GM19239 (cell line): ENCODE results near the gene PODN.

Experiments
- DNase-seq: peaks from one replicate; pipeline ENCODE4 v3.0.0; 2011; ENCODE audit warnings: low spot score; ENCODE audit not compliant: insufficient read length
- FAIRE-seq: peaks from 2 replicates; lab custom pipeline; 2011; peaks lifted over from hg19 to GRCh38; lab: Jason Lieb, UNC

PODN gene

DNA sequence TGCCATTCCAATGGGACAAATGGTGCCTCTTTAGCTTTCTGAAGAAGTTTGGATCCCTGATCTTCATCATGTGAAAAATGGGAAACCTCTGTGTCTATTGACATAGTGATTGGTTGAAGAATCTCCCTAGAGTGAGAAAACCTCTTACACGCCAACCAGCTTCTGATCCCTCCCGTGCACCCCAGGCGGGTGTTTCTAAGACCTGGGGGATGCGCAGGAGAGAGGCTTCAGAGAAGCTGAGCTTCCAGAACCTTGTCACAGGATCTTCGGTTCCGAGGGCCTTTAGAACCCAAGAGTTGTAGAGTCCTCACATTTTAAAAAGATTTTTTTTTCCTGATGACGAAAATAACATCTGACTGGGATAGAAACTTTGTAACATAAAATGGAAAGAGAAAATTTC lies 11.3 kb downstream of the PODN start:
- no peak for DNase-seq
- no peak for FAIRE-seq

DNA sequence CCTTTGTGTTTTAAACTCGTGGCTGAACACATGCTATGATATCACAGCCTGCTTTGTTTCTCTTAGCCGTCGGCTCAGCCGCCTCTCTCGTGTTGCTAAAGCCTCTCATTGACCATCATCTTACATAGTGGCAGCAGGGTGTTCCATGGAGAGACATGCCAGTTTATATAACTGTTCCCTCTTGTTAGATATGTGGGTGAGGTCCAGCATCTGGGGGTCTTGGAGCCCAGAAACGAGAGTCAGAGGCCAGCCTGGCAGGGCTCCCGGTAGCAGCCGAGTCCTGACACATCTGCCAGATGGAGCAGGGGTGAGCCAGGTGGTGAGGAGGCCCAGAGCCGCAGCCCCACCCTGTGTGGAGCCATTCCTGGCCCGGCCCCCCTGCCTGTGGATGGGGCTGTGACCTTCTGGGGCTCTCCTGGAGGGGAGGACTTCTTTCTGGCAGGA lies 11.9 kb downstream of the PODN start:
- DNase-seq: no peak
- no peak for FAIRE-seq

DNA sequence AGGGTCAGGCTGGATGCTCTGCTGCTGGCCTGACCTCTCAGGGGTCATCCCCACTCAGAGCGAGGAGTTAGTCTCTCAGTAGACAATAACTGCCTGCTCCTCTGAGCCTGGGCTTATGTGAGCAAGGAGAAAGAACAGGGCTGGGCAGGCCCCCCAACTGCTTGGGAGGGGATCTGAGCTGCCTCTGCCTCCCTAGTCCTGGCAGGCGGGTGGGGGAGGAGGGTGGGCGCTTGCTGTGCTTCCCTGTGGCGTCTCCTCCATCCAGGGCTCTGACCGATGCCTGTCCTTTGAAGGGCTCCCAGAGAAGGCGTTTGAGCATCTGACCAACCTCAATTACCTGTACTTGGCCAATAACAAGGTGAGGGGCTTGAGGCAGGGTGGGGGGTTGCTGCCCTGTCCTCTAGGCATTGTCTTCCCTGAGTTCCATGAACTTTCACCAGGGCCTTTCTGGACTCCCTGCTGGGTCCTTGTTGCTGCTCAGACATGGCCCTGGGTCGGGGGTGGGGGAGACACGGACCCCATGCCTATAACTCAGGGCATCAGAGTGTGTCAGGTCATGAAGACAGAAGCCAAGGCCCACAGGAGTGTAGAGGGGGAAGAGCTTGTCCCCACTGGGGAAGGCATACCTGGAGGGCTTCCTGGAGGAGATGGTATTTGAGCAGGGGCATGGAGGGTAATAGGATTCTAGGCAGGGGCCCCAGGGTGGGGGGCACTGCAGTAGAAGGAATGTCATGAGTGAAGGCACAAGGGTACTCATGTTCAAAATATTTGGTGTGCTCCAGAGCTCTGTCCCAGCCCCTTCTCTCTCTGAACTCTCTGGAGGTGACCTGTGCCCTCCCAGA lies 12.5 kb downstream of the PODN start:
- no peak for DNase-seq
- FAIRE-seq: no peak

DNA sequence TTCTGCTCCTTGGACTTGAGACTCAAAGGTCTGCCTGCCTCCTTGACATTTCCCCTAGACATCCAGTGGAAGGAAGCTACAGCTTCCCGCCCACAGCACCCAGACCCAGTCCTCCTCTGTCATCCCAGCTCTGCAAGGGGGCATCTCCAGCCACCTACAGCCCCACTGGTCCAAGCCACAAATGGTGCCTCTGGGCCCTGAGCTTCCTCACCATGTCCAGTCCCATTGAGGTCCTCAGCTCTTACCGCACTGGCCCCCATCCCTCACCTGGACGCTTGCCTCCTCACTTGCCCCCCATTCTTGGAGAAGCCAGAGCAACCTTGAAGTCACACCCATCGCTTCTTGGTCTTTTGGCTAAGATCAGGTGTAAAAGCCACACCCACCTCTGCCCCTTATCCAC lies 13.2 kb downstream of the PODN start:
- no peak for DNase-seq
- FAIRE-seq: no peak

DNA sequence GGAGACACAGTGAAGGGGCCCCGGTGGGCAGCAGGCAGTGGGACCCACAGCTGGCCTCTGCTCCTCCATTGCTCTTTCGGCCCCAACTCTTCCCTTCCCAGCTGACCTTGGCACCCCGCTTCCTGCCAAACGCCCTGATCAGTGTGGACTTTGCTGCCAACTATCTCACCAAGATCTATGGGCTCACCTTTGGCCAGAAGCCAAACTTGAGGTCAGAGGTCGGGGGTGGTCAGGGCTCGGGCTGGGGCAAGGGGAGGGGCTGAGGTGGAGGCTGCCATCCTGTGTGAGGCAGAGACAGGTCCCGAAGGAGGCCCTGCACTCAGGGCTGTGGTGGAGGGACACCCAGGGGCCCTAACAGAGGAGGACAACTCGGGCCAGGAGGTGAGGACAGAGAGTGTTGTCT lies 13.7 kb downstream of the PODN start:
- no peak for FAIRE-seq
- DNase-seq: no peak

DNA sequence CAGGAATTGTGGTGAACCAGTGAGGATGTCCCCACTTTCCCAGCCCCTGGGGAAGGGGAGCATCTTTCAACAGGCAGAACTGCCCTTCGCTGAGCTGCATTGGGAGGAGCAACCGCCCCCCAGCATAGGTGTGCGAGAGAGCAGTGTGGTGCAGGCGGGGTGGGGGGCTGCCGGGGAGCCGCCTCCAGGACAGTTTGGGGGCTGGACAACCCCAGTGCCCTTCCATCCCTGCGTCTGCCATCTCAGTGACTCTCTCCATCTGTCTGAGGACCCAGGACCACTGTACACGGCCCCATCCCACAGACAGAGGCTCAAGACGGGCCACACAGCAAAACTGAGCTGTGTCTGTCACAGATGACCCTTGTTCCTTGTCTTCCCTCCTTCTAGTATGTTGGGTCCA lies 14.2 kb downstream of the PODN start:
- no peak for FAIRE-seq

DNA sequence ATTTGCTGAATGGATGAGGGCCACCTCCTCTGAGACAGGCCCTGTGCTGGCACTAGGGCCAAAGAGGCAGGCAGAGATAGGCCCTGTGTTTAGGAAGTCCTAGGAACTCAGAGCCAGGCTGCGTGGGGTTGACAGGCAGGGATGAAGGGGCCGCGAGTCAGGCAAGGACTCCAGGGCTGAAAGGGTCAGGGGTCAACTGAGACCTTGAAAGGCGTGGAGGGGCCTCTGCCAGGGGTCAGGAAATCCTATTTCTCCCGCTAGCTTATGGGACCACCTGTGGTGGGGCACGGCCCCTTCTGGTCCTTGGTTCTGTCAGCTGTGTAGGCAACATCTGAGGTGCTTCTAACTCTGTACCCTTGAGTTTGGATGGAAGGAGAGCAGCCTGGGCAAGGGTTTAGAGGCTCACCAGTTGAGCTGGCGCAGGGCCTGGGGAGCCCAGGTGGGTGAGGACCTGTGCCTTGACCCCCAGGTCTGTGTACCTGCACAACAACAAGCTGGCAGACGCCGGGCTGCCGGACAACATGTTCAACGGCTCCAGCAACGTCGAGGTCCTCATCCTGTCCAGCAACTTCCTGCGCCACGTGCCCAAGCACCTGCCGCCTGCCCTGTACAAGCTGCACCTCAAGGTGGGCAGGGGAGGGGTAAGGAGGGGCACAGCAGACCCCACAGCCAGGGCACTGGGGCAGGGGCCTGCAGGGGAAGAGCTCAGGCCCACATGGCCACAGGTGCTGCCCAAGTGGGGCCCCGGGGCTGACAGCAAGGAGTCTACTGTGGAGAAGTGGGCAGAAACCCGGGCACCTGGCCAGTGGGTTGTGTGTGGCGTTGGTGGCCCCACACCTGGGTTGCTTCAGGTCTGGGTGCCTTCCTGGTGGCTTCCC lies 14.9 kb downstream of the PODN start:
- DNase-seq: no peak
- FAIRE-seq: no peak

More for the DNA sequence above, 14.2 kb downstream of the PODN start:
- no peak for DNase-seq

DNA sequence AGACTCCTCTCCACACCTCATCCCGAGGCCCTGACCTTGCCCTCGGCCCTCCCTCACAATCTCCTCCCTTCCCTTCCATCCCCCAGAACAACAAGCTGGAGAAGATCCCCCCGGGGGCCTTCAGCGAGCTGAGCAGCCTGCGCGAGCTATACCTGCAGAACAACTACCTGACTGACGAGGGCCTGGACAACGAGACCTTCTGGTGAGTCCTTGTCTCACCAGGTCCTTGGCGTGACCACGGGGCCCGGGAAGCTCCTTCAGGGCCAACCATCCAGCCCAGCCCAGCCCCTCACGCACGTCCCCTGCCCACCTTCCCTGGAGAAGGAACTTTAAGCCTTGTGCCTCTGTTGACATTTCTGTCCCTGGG lies 15.6 kb downstream of the PODN start:
- DNase-seq (no peak), FAIRE-seq (no peak)

DNA sequence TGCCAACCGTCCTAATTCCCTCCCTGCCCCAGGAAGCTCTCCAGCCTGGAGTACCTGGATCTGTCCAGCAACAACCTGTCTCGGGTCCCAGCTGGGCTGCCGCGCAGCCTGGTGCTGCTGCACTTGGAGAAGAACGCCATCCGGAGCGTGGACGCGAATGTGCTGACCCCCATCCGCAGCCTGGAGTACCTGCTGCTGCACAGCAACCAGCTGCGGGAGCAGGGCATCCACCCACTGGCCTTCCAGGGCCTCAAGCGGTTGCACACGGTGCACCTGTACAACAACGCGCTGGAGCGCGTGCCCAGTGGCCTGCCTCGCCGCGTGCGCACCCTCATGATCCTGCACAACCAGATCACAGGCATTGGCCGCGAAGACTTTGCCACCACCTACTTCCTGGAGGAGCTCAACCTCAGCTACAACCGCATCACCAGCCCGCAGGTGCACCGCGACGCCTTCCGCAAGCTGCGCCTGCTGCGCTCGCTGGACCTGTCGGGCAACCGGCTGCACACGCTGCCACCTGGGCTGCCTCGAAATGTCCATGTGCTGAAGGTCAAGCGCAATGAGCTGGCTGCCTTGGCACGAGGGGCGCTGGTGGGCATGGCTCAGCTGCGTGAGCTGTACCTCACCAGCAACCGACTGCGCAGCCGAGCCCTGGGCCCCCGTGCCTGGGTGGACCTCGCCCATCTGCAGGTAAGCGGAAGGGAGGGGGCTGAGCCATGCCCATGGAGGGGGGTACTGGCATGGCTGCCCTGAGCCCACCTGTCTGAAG lies 16.5 kb downstream of the PODN start:
- DNase-seq: no peak
- no peak for FAIRE-seq

DNA sequence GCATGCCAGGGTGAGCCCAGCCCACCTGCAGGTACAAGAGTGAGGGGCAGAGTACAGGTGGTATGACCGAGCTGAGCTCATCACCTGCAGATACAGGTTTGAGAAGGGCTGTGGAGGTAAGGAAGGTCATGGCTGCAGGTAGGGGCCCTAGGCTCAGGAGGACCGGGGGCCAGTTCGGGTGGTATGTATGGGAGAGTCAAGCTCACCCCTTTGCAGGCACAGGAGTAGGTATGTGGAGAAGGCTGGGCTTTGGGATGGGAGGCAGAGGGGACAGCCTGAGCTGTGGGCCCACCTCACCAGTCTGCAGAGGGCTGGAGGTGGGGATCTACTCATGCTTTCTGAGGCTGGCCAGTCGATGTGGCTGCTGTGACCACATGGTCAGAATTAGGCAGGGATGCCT lies 17.2 kb downstream of the PODN start:
- DNase-seq (no peak), FAIRE-seq (no peak)

DNA sequence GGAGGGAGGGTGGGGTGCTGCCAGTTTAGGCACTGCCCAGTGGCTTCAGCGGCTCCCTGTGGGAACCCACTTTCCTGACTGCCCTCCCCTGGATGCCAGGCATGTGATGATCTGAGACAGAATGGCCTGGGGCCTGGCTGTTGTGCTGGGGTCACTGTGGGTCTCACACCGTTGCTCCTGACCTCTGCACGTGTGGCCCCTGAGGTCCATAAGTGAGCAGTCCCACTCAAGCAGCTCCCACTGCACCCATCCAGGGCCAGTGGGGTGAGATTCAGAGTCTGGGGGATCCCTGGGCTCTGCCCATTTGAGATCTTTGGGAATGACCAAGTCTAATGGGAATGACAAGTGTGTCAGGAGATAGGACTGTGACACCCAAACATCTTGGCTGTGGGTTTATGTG lies 18.0 kb downstream of the PODN start:
- DNase-seq (no peak), FAIRE-seq (no peak)

DNA sequence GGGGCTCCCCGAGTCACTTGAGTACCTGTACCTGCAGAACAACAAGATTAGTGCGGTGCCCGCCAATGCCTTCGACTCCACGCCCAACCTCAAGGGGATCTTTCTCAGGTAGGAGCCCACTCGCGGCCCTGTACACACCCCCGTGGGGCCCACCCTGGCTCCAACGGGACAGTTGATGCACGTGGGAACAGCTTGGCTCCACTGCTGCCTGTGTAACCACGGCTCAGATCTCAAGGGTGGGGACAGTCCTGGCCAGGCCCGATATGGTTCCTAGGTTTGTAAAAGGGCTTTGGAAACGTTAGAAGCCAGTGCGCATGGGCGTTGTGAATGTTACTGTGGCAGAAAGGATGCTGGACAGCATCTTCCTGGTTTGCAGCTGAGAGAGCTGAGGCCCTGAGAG lies 18.8 kb downstream of the PODN start:
- FAIRE-seq: no peak
- no peak for DNase-seq

DNA sequence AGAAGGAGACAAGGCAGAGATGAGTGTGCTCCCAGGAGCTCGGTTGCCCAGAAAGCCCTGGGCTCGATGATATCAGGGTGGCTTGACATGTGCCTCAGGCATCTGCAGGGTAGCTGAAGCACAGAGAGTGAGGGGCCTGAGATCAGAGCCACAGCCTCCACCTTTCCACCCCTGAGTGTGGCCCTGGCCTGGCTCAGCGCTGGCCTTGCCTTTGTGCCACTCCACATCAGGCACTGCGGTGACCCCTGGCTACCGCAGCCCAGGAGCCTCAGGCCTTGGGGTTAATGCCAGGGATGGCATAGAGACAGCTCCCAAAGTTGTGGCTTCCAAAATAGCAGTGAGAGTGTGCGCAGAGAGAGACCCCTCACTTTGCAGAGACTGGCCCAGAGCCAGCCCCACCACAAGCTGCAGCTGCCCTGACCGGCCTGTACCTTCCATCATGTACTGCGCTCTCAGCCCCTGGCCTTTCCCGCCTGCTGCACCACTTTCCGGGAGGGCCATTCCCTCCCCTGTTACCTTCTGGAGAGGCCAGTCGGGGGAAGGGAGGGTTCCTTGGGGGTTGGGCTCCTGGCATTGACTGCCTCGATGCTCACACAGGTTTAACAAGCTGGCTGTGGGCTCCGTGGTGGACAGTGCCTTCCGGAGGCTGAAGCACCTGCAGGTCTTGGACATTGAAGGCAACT lies 19.5 kb downstream of the PODN start:
- FAIRE-seq (no peak), DNase-seq (no peak)

DNA sequence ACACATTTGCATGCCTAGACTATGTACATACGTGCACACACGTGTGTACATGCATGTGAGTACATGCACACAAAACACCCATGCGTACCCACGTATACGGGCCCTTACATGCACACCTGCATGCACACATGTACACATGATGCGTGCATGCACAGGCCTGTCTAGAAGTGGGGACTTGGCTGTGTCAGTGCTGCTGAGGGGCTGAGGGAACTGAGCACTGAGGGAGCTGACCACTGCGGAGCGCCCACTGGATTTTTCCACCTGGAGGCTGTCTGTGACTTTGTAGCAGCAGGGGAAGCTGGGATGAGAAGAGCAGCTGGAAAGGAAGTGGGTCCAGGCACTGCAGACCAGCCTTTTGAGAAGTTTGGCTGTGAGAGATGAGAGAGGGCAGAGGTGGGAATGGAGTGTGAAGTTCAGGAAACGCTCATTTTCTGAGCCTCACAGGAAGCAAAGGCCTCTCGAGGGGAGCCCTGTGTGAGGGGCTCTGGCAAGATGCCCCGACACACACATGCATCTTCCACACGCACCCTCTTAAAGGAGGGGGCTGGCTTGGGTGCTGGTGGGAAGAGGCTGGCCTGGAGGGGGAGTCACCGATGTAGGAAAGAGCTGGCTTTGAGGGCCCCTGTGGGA lies 20.9 kb downstream of the PODN start:
- DNase-seq (no peak), FAIRE-seq (no peak)

DNA sequence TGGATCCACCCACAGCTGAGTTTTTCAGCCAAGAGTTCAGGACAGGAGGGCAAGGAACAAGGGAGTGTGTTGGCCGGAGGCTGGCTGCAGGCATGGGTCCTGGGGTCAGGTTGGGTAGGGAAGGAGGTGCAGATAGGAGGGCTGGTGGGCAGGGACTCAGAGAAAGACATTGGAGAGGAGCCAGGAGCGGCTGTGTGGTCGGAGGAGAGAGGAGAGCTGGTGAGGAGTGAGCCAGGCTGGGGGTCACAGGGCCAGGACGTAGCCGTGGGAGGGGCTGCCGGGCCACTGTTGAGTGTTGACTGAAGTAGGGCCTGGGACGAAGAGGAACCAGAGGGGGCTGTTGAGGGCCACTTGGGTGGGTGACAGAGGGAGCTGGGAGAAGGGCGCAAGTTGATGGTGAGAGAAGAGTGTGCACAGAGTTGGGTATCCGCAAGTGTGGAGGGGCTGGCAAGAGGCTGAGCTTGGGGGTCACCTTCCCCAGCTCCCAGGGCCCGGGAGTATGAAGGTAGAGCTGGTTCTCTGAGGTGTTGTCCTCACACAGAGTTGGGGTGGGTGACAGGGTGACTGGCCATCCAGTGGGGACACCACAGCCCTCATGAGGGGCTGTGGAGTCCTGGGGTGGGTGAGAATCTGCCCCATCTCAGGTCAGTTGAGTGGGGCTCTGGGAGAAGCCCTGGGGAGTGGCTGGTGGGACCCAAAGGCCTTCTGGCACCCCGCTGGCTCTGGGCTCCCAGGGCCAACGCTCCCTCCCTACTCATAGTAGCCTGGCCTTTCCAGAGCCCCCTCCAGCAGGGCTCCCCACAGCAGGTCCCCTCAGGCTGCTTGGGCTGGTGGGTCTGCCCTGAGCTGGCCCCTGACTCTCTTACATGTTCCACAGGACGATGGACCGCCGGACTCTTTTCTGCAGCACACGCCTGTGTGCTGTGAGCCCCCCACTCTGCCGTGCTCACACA lies 21.9 kb downstream of the PODN start:
- FAIRE-seq (no peak), DNase-seq (no peak)

DNA sequence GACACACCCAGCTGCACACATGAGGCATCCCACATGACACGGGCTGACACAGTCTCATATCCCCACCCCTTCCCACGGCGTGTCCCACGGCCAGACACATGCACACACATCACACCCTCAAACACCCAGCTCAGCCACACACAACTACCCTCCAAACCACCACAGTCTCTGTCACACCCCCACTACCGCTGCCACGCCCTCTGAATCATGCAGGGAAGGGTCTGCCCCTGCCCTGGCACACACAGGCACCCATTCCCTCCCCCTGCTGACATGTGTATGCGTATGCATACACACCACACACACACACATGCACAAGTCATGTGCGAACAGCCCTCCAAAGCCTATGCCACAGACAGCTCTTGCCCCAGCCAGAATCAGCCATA lies 22.6 kb downstream of the PODN start:
- DNase-seq (no peak), FAIRE-seq (no peak)

DNA sequence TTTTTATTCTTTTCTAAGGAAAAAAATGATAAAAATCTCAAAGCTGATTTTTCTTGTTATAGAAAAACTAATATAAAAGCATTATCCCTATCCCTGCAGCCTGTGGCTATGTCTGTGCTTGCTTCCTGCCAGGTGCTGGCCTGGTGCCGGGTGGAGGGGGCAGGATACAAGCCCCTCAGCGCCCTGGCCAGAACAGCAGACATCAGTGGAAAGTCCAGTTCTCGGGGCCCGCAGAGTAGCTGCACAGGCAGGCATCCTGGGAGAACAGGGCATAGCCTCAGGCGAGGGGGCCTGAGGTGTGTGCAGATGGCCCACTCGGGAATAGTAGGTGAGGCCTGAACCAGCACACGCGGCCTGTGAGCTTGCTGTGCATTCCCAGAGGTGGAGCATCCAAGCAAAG lies 23.4 kb downstream of the PODN start:
- no peak for FAIRE-seq
- no peak for DNase-seq

DNA sequence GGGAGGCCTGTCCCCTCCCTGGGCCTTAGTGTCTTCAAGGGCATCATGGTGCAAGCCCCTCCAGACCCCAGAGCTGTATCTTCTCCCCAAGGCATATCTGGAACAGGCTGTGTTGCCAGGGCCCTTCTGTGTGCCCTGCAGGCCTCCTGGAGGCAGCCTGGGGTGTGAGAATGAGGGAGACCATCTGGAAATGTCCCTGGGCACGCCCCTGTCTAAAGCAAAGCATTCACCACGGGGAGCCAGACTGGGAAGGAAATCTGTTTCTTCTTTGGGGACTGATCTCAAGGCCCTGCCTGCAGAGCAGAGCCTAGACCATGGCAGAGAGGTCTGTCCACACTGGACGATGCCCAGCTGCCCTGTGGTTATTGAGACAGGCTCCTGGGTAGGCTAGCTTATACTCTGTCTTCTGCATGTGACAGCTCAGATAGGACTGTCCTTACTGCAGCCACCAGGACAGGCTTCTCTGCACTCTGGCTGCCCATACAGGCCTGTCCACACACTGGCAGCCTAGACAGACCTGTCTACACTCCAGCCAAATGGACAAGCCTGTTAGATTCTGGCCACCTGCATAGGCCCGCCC lies 24.6 kb downstream of the PODN start:
- no peak for DNase-seq
- FAIRE-seq: no peak
